Hematopoietic multipotent progenitor cell treated with erythropoietin and hydrocortisone succinate and interleukin-3 and kit ligand, for 4 days (in vitro differentiated cells): Measurements from ENCODE around the gene RANBP17.
"Not testable (repeated sequence)": the region's sequence is repeated elsewhere in the genome, so short reads cannot be mapped to it uniquely, and the experiment has no call there.

ENCODE experiments used
- DNase-seq: peaks from one replicate; pipeline ENCODE4 v3.0.0-alpha.2; 2015

The RANBP17 gene

GRCh38 chr5:171258737-171259415 is 397.1 kb downstream of the RANBP17 start:
- DNase-seq = no peak

GRCh38 chr5:171261361-171261760 is 399.5 kb downstream of the RANBP17 start:
- DNase-seq = no peak

GRCh38 chr5:171261904-171262303 is 400.1 kb downstream of the RANBP17 start:
- no peak for DNase-seq

- peak; percentile 81 for DNase-seq
Measured at GRCh38 chr5:171263181-171263580, 401.4 kb downstream of the RANBP17 start.

- peak; percentile 46 for DNase-seq
Measured at GRCh38 chr5:171264843-171265242, 403.0 kb downstream of the RANBP17 start.

- DNase-seq = no peak
Measured at GRCh38 chr5:171268700-171269620, 407.1 kb downstream of the RANBP17 start.

- no peak for DNase-seq
Measured at GRCh38 chr5:171269717-171270116, 407.9 kb downstream of the RANBP17 start.

- no peak for DNase-seq
Measured at GRCh38 chr5:171270136-171270535, 408.3 kb downstream of the RANBP17 start.

- DNase-seq = no peak
Measured at GRCh38 chr5:171271798-171272197, 410.0 kb downstream of the RANBP17 start.

GRCh38 chr5:171272996-171273970 is 411.5 kb downstream of the RANBP17 start:
- peak; percentile 69 for DNase-seq

GRCh38 chr5:171275841-171276544 is 414.2 kb downstream of the RANBP17 start:
- no peak for DNase-seq

- DNase-seq = no peak
Measured at GRCh38 chr5:171283753-171284152, 421.9 kb downstream of the RANBP17 start.

- DNase-seq = no peak
Measured at GRCh38 chr5:171285465-171285864, 423.6 kb downstream of the RANBP17 start.

- DNase-seq = no peak
Measured at GRCh38 chr5:171288066-171288465, 426.2 kb downstream of the RANBP17 start.

- no peak for DNase-seq
Measured at GRCh38 chr5:171291371-171291770, 429.6 kb downstream of the RANBP17 start.

- DNase-seq = peak; percentile 32
Measured at GRCh38 chr5:171295299-171295698, 433.5 kb downstream of the RANBP17 start.

GRCh38 chr5:171295801-171296200 is 434.0 kb downstream of the RANBP17 start:
- no peak for DNase-seq

GRCh38 chr5:171297941-171298340 is 436.1 kb downstream of the RANBP17 start:
- DNase-seq = not testable (repeated sequence)

- no peak for DNase-seq
Measured at GRCh38 chr5:171299228-171299627, 437.4 kb downstream of the RANBP17 start.

GRCh38 chr5:171299851-171300250 is 438.0 kb downstream of the RANBP17 start:
- peak; percentile 35 for DNase-seq

GRCh38 chr5:171300358-171300757 is 438.5 kb downstream of the RANBP17 start:
- no peak for DNase-seq

GRCh38 chr5:171306166-171306565 is 444.3 kb downstream of the RANBP17 start:
- no peak for DNase-seq
